ENCODE data around the gene IQGAP2.

Gene IQGAP2

DNA sequence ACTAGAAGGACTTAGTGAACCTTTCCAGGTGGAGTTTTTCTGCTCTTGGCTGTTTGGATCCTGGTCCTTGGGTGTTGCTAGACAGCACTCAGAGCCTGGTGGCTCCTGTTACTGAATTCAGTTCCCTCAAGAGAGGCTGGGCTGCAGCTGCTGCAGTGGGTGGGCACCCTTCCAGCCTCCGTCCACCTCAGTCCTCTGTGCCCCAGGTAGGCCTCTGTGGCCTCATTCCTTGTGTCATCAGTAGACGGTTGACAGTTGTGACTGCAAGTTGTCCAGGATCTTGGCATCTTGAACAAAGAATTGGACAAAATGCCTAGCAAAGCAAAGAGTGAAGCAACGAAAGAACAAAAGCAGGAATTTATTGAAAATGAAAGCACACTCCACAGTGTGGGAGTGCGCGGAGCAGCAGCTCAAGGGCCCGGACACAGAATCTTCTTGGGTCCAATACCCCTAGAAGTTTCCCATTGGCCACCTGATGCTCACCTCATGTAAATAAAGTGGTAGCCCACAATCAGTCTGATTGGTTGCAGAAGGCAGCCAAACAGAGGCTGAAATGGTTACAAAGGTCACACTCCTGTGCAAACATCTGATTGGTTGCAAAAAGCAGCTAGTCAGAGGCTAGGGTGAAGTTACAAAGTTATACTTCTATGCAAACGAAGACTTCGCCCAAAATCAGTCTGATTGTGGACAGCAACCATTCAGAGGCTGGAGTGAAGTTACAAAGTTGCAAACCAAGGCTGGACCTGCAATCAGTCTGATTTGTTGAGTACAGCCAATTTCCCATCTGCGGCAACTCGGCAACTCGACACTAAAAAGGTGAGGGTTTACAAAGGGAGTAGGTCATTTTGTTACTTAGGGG, 352.9 kb downstream of the IQGAP2 start:
- H3K4me3 ChIP-seq (ENCODE audit: low read depth, low read length): no peak overlapping the region
- DNase-seq (ENCODE audit: low read depth): no peak
- in situ Hi-C loops (cut with HindIII; ENCODE audit: low sequenced_read_pairs): no loop called here
- TF ChIP-seq, protein P1, sequence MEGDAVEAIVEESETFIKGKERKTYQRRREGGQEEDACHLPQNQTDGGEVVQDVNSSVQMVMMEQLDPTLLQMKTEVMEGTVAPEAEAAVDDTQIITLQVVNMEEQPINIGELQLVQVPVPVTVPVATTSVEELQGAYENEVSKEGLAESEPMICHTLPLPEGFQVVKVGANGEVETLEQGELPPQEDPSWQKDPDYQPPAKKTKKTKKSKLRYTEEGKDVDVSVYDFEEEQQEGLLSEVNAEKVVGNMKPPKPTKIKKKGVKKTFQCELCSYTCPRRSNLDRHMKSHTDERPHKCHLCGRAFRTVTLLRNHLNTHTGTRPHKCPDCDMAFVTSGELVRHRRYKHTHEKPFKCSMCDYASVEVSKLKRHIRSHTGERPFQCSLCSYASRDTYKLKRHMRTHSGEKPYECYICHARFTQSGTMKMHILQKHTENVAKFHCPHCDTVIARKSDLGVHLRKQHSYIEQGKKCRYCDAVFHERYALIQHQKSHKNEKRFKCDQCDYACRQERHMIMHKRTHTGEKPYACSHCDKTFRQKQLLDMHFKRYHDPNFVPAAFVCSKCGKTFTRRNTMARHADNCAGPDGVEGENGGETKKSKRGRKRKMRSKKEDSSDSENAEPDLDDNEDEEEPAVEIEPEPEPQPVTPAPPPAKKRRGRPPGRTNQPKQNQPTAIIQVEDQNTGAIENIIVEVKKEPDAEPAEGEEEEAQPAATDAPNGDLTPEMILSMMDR (IDR thresholded peaks at IDR 0.05; ENCODE audit: low read depth, low read length, missing control alignments): no peak

- no peak for DNase-seq (ENCODE audit: low read depth)
- TF ChIP-seq, protein P1 (IDR thresholded peaks at IDR 0.05; ENCODE audit: low read depth, low read length, missing control alignments): no peak
- in situ Hi-C loops (cut with HindIII; ENCODE audit: low sequenced_read_pairs): no loop called here
- no peak overlapping the region for H3K4me3 ChIP-seq (ENCODE audit: low read depth, low read length)
Measured at GRCh38 chr5:76757049-76757448, 354.0 kb downstream of the IQGAP2 start.

Data from astrocyte of the cerebellum (primary cell).